ENCODE measurements around the gene MAB21L1.

Gene MAB21L1

DNA sequence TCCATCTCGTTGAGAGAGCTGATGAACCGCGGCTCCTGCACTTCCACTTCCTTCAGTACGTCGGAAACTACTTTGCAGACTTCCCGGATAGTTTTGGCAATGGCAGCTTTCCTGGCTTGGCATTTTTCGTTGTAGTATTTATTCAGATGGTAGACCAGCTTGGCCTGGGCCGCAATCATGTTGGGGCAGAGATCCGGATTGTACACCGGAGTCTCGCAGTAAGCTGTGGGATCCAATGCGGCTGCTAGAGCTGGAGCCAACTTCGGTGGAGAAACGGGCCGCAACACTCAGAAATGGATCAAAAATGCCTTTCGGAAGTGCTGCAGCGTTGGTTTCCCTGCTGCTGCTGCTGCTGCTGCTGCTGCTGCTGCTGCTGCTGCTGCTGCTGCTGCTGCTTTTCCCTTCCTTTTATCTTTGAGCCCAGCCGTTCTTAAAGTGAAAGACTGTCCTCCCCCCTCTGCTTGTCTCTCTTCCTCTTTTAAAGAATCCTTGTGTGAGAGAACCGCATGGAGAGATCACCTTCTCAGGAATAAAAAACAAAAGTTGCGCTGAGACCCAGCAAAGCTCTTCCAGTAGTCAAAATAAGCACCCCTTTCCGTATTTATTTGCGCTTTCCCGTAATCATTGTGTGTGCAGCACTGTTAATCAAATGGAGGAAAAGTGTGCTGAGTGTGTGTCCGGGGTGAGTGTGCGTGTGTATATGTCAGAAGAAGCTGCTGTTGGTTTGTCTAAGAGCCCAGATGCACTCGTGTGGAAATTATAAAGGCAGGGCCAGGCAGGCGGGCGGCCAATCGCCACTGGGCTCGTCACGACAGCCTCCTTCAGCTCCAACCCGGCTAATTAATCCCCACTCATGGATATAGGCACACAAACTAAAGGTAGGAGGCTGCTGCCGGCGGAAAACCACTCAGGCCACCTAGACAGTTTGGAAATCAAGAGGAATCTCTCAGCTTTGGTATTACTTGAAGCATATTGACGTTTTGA lies at the start of gene MAB21L1:
Gene MAB21L1 (minus strand): TSS at position 730 of the 984 bp plus-strand sequence. CDS start 551 bp downstream, at position 179.
- no peak for DNase-seq (ENCODE audit: low read depth)

- DNase-seq (ENCODE audit: low read depth) = no peak
These were observed 47.7 kb upstream of the MAB21L1 start for GRCh38 chr13:35524171-35524570.

- DNase-seq (ENCODE audit: low read depth) = no peak
These were observed 42.0 kb upstream of the MAB21L1 start for GRCh38 chr13:35518337-35518946.

- DNase-seq (ENCODE audit: low read depth) = no peak
These were observed 38.5 kb upstream of the MAB21L1 start for GRCh38 chr13:35514801-35515502.

- DNase-seq (ENCODE audit: low read depth) = no peak
These were observed 37.6 kb upstream of the MAB21L1 start for GRCh38 chr13:35514061-35514477.

GRCh38 chr13:35512271-35512920 lies 35.9 kb upstream of the MAB21L1 start:
- DNase-seq (ENCODE audit: low read depth) = no peak

- DNase-seq (ENCODE audit: low read depth) = no peak
These were observed 26.0 kb upstream of the MAB21L1 start for GRCh38 chr13:35502456-35502855.

DNA sequence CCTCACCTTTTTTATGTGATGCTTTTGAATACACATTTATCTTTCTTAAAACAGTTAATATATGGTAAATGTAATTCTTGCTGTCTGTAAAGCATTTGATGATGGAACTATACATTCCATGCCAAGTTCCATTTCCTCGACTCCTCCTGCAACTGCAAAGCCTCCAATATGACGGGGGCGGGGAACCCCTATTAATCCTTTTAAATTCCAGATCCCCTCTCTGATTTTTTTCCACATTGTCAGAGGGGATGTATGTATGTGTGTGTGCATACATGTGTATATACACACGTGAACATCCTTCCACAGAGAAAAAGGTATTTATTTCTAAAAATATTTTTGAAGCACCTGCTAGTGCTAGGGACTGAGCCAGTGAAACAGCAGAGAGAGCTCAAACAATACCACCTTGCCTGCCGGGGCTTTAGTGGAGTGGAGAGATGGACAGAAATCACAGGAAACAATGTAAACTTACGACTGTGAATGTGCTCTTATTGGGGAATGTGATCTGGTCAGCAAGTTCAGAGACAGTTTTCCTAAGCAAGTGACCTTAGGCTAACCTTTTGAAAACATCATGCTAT lies 25.3 kb upstream of the MAB21L1 start:
- no peak for DNase-seq (ENCODE audit: low read depth)

- no peak for DNase-seq (ENCODE audit: low read depth)
These were observed 23.7 kb upstream of the MAB21L1 start for GRCh38 chr13:35500144-35500543.

- no peak for DNase-seq (ENCODE audit: low read depth)
These were observed 23.2 kb upstream of the MAB21L1 start for GRCh38 chr13:35499676-35500075.

DNA sequence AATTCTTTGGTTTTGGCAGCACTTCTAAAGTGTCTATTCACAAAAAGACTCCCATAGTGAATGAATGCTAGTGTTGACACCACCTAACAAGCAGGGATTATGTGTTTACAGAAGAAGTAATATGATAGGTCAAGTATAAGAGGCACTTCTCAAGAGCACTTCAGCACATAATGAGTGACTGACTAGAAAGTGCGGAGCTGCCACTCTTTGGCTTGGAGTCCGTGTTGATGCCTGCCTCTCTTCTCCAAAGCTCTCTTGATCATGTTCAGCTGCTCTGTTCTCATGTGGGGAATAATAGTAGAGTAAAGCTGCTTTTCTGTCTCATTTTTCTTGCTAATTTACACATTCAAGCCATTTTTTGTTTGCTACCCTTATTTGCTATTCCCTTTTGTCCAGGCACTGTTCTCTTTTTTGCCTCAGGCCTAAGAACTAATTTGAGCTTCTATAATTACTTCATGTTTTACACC lies 22.7 kb upstream of the MAB21L1 start:
- no peak for DNase-seq (ENCODE audit: low read depth)

DNA sequence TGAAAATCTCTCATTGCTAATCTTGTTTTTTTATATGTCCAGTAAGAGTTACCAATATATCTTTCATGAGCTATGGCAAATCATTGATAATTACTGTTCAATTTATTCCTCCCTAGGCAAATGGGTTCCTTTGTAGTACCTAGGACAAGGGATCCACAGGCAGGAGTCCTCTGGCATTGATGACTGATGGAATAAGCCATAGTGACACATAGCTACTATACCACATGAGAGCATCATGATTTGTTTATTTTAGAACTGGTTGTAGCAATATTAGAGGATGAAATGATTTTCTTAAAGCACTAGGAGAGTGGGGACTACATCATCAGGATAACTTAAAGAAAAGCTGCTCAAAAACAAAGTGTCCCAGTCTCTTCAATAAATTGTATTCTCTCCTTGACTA lies 21.7 kb upstream of the MAB21L1 start:
- no peak for DNase-seq (ENCODE audit: low read depth)

GRCh38 chr13:35496761-35497386 lies 20.4 kb upstream of the MAB21L1 start:
- DNase-seq (ENCODE audit: low read depth) = no peak

- DNase-seq (ENCODE audit: low read depth) = no peak
These were observed 19.5 kb upstream of the MAB21L1 start for GRCh38 chr13:35496006-35496405.

- no peak for DNase-seq (ENCODE audit: low read depth)
These were observed 12.6 kb upstream of the MAB21L1 start for GRCh38 chr13:35489050-35489449.

GRCh38 chr13:35485424-35485823 lies 8.9 kb upstream of the MAB21L1 start:
- DNase-seq (ENCODE audit: low read depth) = no peak

- no peak for DNase-seq (ENCODE audit: low read depth)
These were observed 7.9 kb upstream of the MAB21L1 start for GRCh38 chr13:35484384-35484783.

DNA sequence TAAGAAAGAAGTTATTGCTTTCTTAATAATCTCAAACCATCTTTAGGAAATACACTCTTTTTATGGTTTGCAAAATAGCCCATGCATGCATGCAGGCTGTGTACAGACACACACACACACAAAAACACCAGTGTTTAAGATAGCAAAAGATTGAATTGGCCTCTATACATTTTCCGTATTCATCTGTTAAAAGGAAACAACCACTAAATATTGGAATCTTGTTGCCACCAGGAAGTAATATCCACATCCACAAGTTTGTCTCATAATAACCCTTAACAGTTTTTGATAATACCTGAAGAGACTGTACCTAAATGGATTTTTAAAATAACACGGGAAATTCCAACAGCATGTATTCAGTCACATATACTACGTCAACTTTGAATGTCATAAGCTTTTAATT lies 7.3 kb upstream of the MAB21L1 start:
- DNase-seq (ENCODE audit: low read depth) = no peak

DNA sequence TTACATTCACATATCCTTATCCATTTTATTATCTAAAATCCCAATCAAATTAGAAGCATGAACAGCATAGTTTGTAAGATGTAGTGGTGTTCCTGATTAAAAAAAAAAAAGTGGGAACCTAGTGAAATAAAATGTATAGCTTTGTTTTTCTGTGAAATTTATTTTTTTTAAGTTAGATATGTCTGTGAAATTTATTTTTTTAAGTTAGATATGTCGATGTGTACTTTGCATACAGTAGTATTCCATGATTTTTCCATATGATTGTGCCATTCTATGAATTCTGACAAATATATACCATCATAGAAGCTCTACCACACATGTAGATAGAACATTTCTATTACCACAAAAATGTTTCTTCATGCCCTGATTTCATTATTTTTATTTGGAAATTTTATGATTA lies 6.0 kb upstream of the MAB21L1 start:
- DNase-seq (ENCODE audit: low read depth) = no peak

DNA sequence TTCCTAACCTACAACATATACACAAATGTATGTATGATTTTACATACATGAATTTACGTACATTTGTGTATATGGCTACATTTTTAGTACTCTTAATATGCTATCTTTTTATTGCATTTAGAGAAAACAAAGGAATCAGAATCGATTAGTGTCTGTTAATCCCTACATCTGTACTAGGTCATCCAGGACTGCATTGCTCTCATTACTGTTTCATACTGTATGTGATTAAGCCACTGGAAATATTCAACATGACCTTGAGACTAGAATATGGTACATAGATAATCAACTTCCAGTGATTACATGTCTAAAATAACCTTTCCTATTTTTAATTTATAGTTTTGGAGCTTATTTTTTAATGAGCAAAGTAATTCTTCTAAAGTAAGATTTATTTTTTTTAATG lies 5.3 kb upstream of the MAB21L1 start:
- DNase-seq (ENCODE audit: low read depth) = no peak

DNA sequence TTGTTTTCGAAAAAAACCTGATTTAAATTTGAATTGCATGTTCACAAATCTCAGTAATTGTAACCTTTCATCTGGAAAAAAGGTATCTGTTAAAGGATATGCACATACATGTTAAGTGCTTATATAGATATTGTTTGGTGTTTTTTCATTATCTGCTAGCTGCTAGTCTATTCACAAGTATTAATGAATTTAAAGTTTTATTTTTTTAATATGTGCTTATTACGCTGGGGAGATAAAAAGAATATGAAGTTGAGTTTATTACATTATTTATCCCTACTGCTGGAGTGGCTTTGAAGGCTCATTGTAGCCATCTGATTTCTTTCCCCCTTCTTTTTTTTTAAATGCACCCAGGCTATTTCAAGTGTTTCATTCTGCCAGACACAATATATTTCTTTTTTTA lies 3.9 kb upstream of the MAB21L1 start:
- no peak for DNase-seq (ENCODE audit: low read depth)

Data from activated T-cell treated with anti-CD3 and anti-CD28 coated beads for 1 hour (primary cell).